GM12878 (cell line): Measurements from ENCODE around the gene CADPS. TPM values are rescaled to one million over a fixed set of nuclear protein-coding genes. Genes with fewer than 3 reads are reported as not detected.
A peak's percentile ranks its signal among the peaks of the same experiment; 100 is the strongest.

Experiments
- ATAC-seq: fragments of 200-7000 bp; cut with Tn5 transposase; 3 replicates; pipeline ENCODE4 v1.9.1; 2020; ENCODE audit warnings: mild to moderate bottlenecking, moderate library complexity
- BruUV-seq: library from RNA; stranded (reverse); fragments of 400-500 nt; replicated peaks from 2 replicates; lab custom pipeline; 2021; lab: Mats Ljungman, UMichigan
- CTCF ChIA-PET: fragments of 300-600 bp; sonication (Branson Sonifier 250); formaldehyde crosslinking; extraction: SDS; loops from one replicate; lab custom pipeline; 2021; ENCODE audit warnings: inconsistent platforms; lab: Yijun Ruan, JAX
- POLR2A ChIA-PET: fragments of 350-600 bp; formaldehyde crosslinking; extraction: SDS; loops from one replicate; lab custom pipeline; 2021; ENCODE audit warnings: inconsistent platforms; lab: Charles Lee
- RAD21 ChIA-PET: fragments of 300-600 bp; sonication (Branson Sonifier 250); formaldehyde crosslinking; loops from one replicate; lab custom pipeline; 2023; ENCODE audit warnings: antibody characterized with exemption; ENCODE audit not compliant: unreplicated experiment; lab: Charles Lee
- SMC1A ChIA-PET: fragments of 300-600 bp; sonication (Branson Sonifier 250); formaldehyde crosslinking; loops from one replicate; lab custom pipeline; 2023; ENCODE audit not compliant: unreplicated experiment, uncharacterized antibody; lab: Charles Lee
- DNase-seq: peaks from one replicate; pipeline ENCODE4 v3.0.0-alpha.2; 2011; ENCODE audit warnings: low read depth, low spot score
- FAIRE-seq: peaks from 3 replicates; lab custom pipeline; 2011; peaks lifted over from hg19 to GRCh38; lab: Jason Lieb, UNC
- H2AFZ ChIP-seq: 2 replicates; pipeline ENCODE4 v1.6.0; 2011; ENCODE audit warnings: low read depth, low read length, control low read depth; ENCODE audit not compliant: control insufficient read depth
- H3K27ac ChIP-seq: 2 replicates; pipeline ENCODE4 v1.5.1; 2011; ENCODE audit warnings: control low read depth; ENCODE audit not compliant: control insufficient read depth, insufficient read depth
- H3K27me3 ChIP-seq, 2 experiments: replicated peaks in 1 of 2; 2 replicates each; pipeline versions ENCODE4 v1.6.0 to v1.6.1; 2011; ENCODE audit warnings: low read length in 1 of 2; ENCODE audit not compliant: control insufficient read depth in 2 of 2, insufficient read depth in 2 of 2
- H3K36me3 ChIP-seq, 2 experiments: 2 replicates each; pipeline ENCODE4 v1.5.1; 2011; ENCODE audit warnings: low read length in 1 of 2; ENCODE audit not compliant: control insufficient read depth in 2 of 2, insufficient read depth in 2 of 2
- H3K4me1 ChIP-seq: 2 replicates; pipeline ENCODE4 v1.6.1; 2011; ENCODE audit warnings: mild to moderate bottlenecking, low read length, moderate library complexity, mixed read lengths; ENCODE audit not compliant: control insufficient read depth, insufficient read depth
- H3K4me2 ChIP-seq: 2 replicates; pipeline ENCODE4 v1.6.0; 2011; ENCODE audit warnings: control low read depth; ENCODE audit not compliant: control insufficient read depth, insufficient read depth
- H3K4me3 ChIP-seq: fragments of 200-600 bp; sonication (generic); 2 replicates; pipeline ENCODE4 v1.5.1; 2016
- H3K79me2 ChIP-seq: 2 replicates; pipeline ENCODE4 v1.6.0; 2011; ENCODE audit warnings: low read length; ENCODE audit not compliant: control insufficient read depth, insufficient read depth
- H3K9ac ChIP-seq: 2 replicates; pipeline ENCODE4 v1.8.0; 2011; ENCODE audit warnings: low read length, control low read depth, mixed read lengths; ENCODE audit not compliant: control insufficient read depth, insufficient read depth
- H3K9me3 ChIP-seq: replicated peaks from 3 replicates; pipeline ENCODE4 v1.5.1; 2011; ENCODE audit warnings: mild to moderate bottlenecking, low read length; ENCODE audit not compliant: control insufficient read depth, insufficient read depth
- H4K20me1 ChIP-seq: 2 replicates; pipeline ENCODE4 v1.6.0; 2011; ENCODE audit not compliant: control insufficient read depth, insufficient read depth
- CTCF ChIP-seq, 3 experiments: IDR thresholded peaks in 2 of 3; conservative IDR thresholded peaks in 1 of 3; 2 replicates each; pipeline ENCODE4 v1.5.1; 2011; ENCODE audit warnings: low read depth in 3 of 3, low read length in 3 of 3, mild to moderate bottlenecking in 3 of 3, control low read depth in 2 of 3, moderate library complexity in 2 of 3, inconsistent platforms in 1 of 3, mixed read lengths in 1 of 3; ENCODE audit not compliant: control insufficient read depth in 2 of 3, insufficient read depth in 1 of 3; ENCODE audit errors: extremely low read depth in 1 of 3
- ZBTB40 ChIP-seq: fragments of 450-650 bp; IDR thresholded peaks from 2 replicates; pipeline ENCODE4 v1.6.1; 2016; ENCODE audit warnings: mild to moderate bottlenecking, moderate library complexity, borderline replicate concordance
- ZNF384 ChIP-seq: IDR thresholded peaks from 2 replicates; pipeline ENCODE4 v1.6.1; 2012; ENCODE audit warnings: low read depth, mild to moderate bottlenecking, low read length, improper control_type of control experiment, borderline replicate concordance
- WGBS: methylation state at CpG from one replicate; pipeline ENCODE4 v1.1.6; 2016; ENCODE audit warnings: low lambda C conversion rate; ENCODE audit not compliant: insufficient replicate concordance, insufficient coverage; ENCODE audit errors: missing lambda C conversion rate; 5-methylcytosine and 5-hydroxymethylcytosine counted together
- in situ Hi-C: fragments of 300-500 bp; cut with MboI; formaldehyde crosslinking; loops from 9 replicates; pipeline ENCODE4 v1.14.3; 2018; ENCODE audit warnings: mixed read lengths
- intact Hi-C: fragments of 100-400 bp; cut with micrococcal nuclease; formaldehyde crosslinking; loops from one replicate; pipeline ENCODE4 v1.14.2; 2022; ENCODE audit not compliant: unreplicated experiment
- polyA plus RNA-seq, 11 experiments: library from polyadenylated mRNA; depleted of rRNA in 4 of 11; unstranded in 6 of 11; stranded (reverse) in 5 of 11; fragments of >200 nt; fragmentation: Nextera tagmentation in 4 of 11; fragmentation: Illumina TruSeq in 1 of 11; extraction: Ambion mirVana in 4 of 11; extraction: Trizol in 1 of 11; gene quantifications; 1 replicate in 1 of 11; 2 replicates in 10 of 11; pipeline versions ENCODE4 v1.2.1 to v1.2.3, GENCODE V29; 2011 to 2016; ENCODE audit warnings: inconsistent platforms in 2 of 11, missing spikeins in 2 of 11, low read depth in 1 of 11
- total RNA-seq, 4 experiments: library from RNA; depleted of rRNA in 3 of 4; stranded (reverse); fragments of >200 nt in 3 of 4; fragmentation: Illumina TruSeq in 1 of 4; extraction: Trizol in 1 of 4; gene quantifications; 2 replicates each; pipeline versions ENCODE4 v1.2.1 to v1.2.3, GENCODE V29; 2013 to 2021

Gene CADPS
- total and polyA plus RNA-seq, 10 of the 15 experiments (the other 5 are each of a cell fraction or from before 2014, with no cell fraction given): 0.20 TPM; not detected in 9

- no TSS peak for BruUV-seq
- ChIA-PET SMC1A (interaction anchor here (1.1 to 1.9 kb wide), 3 partner anchors 85 to 564 kb away, joined by 3 to 7 read pairs (median 3); no protein-coding TSS in a partner anchor), RAD21 (interaction anchor here (0.9 kb wide), 1 partner anchor 165 kb away, joined by 3 read pairs; no protein-coding TSS in a partner anchor), CTCF (no interaction called here)
- H3K36me3 ChIP-seq: no peaks in the 10 kb centered on the region
- FAIRE-seq: no peak
- no peak overlapping the region for H3K4me2 ChIP-seq
- no peak for TF ChIP-seq ZBTB40
- TF ChIP-seq CTCF (IDR thresholded peaks at IDR 0.05 in 2 of 3, conservative IDR thresholded peaks at IDR 0.05 in 1 of 3; ENCODE audit: control insufficient read depth in 2 of 3, extremely low read depth in 1 of 3, insufficient read depth in 1 of 3, low read depth in 3 of 3, low read length in 3 of 3): peak; percentile 1 to 36 (median 33); a peak in 3 of 6 replicates
- TF ChIP-seq ZNF384: no peak
- TF ChIP-seq, all 136 proteins: peak for 1
- peak; percentile 57 for ATAC-seq
- H3K4me3 ChIP-seq: no peak overlapping the region
- H4K20me1 ChIP-seq: no peaks in the 10 kb centered on the region; the same call in 1 of the 2 replicates
- no peaks in the 10 kb centered on the region for H3K27me3 ChIP-seq
- intact Hi-C loops (loop anchor here (2.0 to 10.0 kb wide), 4 partner anchors 137 to 667 kb away; no protein-coding TSS in a partner anchor), in situ Hi-C loops (loop anchor here (5.0 kb wide), 1 partner anchor 560 kb away; no protein-coding TSS in a partner anchor)
- no peaks in the 10 kb centered on the region for H3K4me1 ChIP-seq
- no peak overlapping the region for H3K9ac ChIP-seq
- H3K27ac ChIP-seq: no peak overlapping the region
- no peak overlapping the region for H2AFZ ChIP-seq
- 2% methylated on average over 5 of the region's 5 CpGs for WGBS
- DNase-seq: no peak
- POLR2A ChIA-PET: no interaction called here
- no peaks in the 10 kb centered on the region for H3K79me2 ChIP-seq
- no peaks in the 10 kb centered on the region for H3K9me3 ChIP-seq
Measured at GRCh38 chr3:62667714-62668113, 207.5 kb downstream of the CADPS start.
